ENCODE measurements around the gene ZNF687.

Gene ZNF687

GRCh38 chr1:151286619-151287340 is 4.7 kb downstream of the ZNF687 start:
- Histone ChIP-seq H3K27me3 (ENCODE audit: control insufficient read depth, insufficient read depth, low read length) (no peaks in the 10 kb centered on the region), H3K9ac (no peak overlapping the region), H3K79me2 (peaks cover 9% of the 10 kb centered on the region), H3K4me3 (ENCODE audit: low read depth, low read length) (no peak overlapping the region), H3K4me2 (ENCODE audit: low read length) (no peak overlapping the region), H3K4me1 (peaks cover 4% of the 10 kb centered on the region), H2AFZ (no peak overlapping the region), H3K27ac (no peak overlapping the region), H3K36me3 (ENCODE audit: control insufficient read depth, insufficient read depth, low read length) (no peaks in the 10 kb centered on the region), H3K9me3 (ENCODE audit: control insufficient read depth, low read length) (no peaks in the 10 kb centered on the region)
- no peak for TF ChIP-seq CTCF (IDR thresholded peaks at IDR 0.05)

GRCh38 chr1:151287341-151287699 is 5.2 kb downstream of the ZNF687 start:
- Histone ChIP-seq H3K4me3 (ENCODE audit: low read depth, low read length) (no peak overlapping the region), H3K4me2 (ENCODE audit: low read length) (no peak overlapping the region), H3K79me2 (peaks cover 9% of the 10 kb centered on the region), H3K9ac (no peak overlapping the region), H3K27me3 (ENCODE audit: control insufficient read depth, insufficient read depth, low read length) (no peaks in the 10 kb centered on the region), H3K4me1 (peaks cover 4% of the 10 kb centered on the region), H3K27ac (no peak overlapping the region), H3K9me3 (ENCODE audit: control insufficient read depth, low read length) (no peaks in the 10 kb centered on the region), H2AFZ (no peak overlapping the region), H3K36me3 (ENCODE audit: control insufficient read depth, insufficient read depth, low read length) (no peaks in the 10 kb centered on the region)
- TF ChIP-seq CTCF (IDR thresholded peaks at IDR 0.05): no peak

- Histone ChIP-seq H2AFZ (no peak overlapping the region), H3K9me3 (ENCODE audit: control insufficient read depth, low read length) (no peaks in the 10 kb centered on the region), H3K79me2 (peaks cover 9% of the 10 kb centered on the region), H3K27ac (no peak overlapping the region), H3K27me3 (ENCODE audit: control insufficient read depth, insufficient read depth, low read length) (no peaks in the 10 kb centered on the region), H3K4me1 (peaks cover 4% of the 10 kb centered on the region), H3K36me3 (ENCODE audit: control insufficient read depth, insufficient read depth, low read length) (no peaks in the 10 kb centered on the region), H3K9ac (no peak overlapping the region), H3K4me3 (ENCODE audit: low read depth, low read length) (no peak overlapping the region), H3K4me2 (ENCODE audit: low read length) (no peak overlapping the region)
- TF ChIP-seq CTCF (IDR thresholded peaks at IDR 0.05): no peak
Observed at GRCh38 chr1:151287767-151288500, 5.8 kb downstream of the ZNF687 start.

- no peaks in the 10 kb centered on the region for H3K27me3 ChIP-seq (ENCODE audit: control insufficient read depth, insufficient read depth, low read length)
- H3K4me2 ChIP-seq (ENCODE audit: low read length): no peak overlapping the region
- H3K79me2 ChIP-seq: peaks cover 7% of the 10 kb centered on the region
- H3K36me3 ChIP-seq (ENCODE audit: control insufficient read depth, insufficient read depth, low read length): no peaks in the 10 kb centered on the region
- H3K27ac ChIP-seq: no peak overlapping the region
- no peak overlapping the region for H3K4me3 ChIP-seq (ENCODE audit: low read depth, low read length)
- H3K9me3 ChIP-seq (ENCODE audit: control insufficient read depth, low read length): no peaks in the 10 kb centered on the region
- no peak overlapping the region for H2AFZ ChIP-seq
- TF ChIP-seq CTCF (IDR thresholded peaks at IDR 0.05): no peak
- no peak overlapping the region for H3K9ac ChIP-seq
- H3K4me1 ChIP-seq: peaks cover 4% of the 10 kb centered on the region
Observed at GRCh38 chr1:151288502-151288901, 6.4 kb downstream of the ZNF687 start.

All from parathyroid adenoma (tissue), 2 donors.